ENCODE results near the gene NLK.
"Not testable (repeated sequence)": the region's sequence is repeated elsewhere in the genome, so short reads cannot be mapped to it uniquely, and the experiment has no call there.

The NLK gene

GRCh38 chr17:28042657-28042720 lies at the start of gene NLK:
NLK (plus strand) TSS chr17:28042677; CDS start chr17:28042874, 197 bp downstream.
- TF ChIP-seq POLR2A (IDR thresholded peaks at IDR 0.05; ENCODE audit: low read depth, low read length) = no peak
- FAIRE-seq (no peak), DNase-seq (ENCODE audit: insufficient read length, low spot score) (no peak)

GRCh38 chr17:27993161-27993695 lies 49.2 kb upstream of the NLK start:
- DNase-seq (ENCODE audit: insufficient read length, low spot score) (no peak), FAIRE-seq (no peak)
- no peak for TF ChIP-seq POLR2A (IDR thresholded peaks at IDR 0.05; ENCODE audit: low read depth, low read length)

DNA sequence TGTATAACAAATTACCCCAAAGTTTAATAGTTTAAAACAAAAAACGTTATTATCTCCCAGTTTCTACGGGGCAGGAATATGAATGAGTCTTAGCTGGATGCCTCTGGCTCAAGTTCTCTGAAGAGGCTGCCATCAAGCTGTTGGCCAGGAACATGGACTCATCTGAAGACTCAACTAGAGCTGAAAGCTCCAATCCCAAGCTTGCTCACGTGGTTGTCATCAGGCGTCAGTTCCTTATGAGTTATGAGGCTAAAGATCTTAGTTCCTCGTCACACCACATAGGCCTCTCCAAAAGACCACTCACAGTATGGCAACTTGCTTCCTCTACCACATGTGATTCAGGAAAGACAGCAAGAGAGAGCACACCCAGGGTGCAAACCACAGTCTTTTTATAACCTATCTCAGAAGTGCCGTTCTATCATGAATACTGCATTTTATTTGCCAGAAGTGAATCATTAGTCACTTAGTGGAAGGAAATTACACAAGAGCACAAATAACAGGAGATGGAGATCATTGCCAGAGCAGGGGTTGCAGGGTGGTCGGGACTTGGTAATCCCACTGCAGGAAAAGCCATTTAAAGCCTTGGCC lies 48.7 kb upstream of the NLK start:
- no peak for DNase-seq (ENCODE audit: insufficient read length, low spot score)
- no peak for FAIRE-seq
- no peak for TF ChIP-seq POLR2A (IDR thresholded peaks at IDR 0.05; ENCODE audit: low read depth, low read length)

- no peak for FAIRE-seq
These were observed 47.9 kb upstream of the NLK start for GRCh38 chr17:27994586-27994985.

DNA sequence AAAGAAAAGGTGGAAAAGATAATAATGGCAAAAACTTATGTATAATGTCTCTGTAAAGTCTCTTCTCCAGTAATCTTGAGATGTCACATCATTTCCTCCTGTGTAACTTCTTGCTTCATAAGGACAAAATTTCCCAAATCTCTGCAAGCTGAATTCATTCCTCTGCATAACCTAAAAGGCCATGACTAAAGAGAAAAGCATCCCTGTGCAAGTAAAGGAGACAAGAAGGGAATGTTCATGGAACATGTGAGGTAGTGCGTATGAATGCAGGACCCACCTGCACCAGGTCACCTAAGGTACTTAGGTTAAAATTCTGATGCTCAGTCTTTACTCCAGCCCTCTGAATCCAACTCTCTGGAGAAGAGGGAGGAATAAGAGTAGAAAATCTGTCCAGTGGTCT lies 46.9 kb upstream of the NLK start:
- FAIRE-seq = no peak
- no peak for TF ChIP-seq POLR2A (IDR thresholded peaks at IDR 0.05; ENCODE audit: low read depth, low read length)
- no peak for DNase-seq (ENCODE audit: insufficient read length, low spot score)

More at GRCh38 chr17:27994586-27994985, 47.9 kb upstream of the NLK start:
- no peak for TF ChIP-seq POLR2A (IDR thresholded peaks at IDR 0.05; ENCODE audit: low read depth, low read length)
- DNase-seq (ENCODE audit: insufficient read length, low spot score) = no peak

DNA sequence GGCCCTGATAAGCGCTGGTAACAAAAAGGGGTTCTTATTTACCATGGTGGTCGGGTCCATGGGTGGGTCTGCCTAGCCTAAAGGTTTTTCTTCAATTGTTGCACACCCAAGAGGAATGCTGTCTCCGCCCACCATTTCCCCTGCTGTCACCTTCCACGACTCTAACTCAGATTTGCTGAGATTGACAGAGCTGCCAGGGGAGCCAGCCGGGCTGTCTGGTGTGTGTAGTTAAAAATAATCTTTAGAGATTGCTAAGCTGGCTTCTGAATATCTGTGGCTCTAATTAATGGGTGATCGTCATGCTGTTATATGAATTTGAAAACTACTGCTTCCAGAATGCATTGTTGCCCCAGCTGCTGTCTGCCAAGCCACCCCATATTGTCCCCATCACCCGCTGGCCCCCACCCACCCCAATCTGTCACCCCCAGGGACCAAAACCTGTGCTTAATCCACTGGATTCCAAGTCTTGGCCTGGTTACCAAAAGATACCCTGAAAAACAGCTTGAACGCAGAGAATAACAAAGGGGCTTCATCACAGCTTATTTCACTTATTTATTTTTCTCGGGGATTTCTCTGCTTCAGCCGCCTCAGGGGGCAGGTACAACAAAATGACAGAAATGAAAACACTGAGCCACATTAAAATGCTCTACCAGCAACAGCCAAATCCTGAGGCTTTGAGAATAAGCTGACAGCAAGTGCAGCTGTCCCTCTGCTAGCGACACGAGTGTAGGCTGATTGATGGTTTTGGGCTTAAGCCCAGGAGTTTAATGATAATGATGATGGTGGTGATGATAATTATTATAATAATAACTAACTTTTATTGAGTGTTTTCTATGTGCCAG lies 46.1 kb upstream of the NLK start:
- FAIRE-seq = no peak
- no peak for DNase-seq (ENCODE audit: insufficient read length, low spot score)
- no peak for TF ChIP-seq POLR2A (IDR thresholded peaks at IDR 0.05; ENCODE audit: low read depth, low read length)

DNA sequence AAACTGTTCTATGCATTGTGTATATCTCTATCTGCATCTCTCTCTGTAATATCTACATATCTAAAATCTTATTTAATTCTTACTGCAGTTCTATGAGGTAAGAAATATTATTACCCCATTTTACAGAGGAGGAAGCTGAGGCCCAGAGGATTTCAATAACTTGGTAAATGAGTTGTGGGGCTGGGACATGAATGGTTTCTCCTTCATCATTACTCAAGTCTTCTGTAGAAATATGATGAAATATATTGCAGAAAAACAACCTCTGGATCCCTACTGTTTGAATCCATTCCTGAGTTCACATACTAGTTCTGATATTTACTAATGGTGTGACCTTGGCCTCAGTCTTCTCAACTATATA lies 45.5 kb upstream of the NLK start:
- TF ChIP-seq POLR2A (IDR thresholded peaks at IDR 0.05; ENCODE audit: low read depth, low read length) = no peak
- DNase-seq (ENCODE audit: insufficient read length, low spot score) = no peak
- no peak for FAIRE-seq

DNA sequence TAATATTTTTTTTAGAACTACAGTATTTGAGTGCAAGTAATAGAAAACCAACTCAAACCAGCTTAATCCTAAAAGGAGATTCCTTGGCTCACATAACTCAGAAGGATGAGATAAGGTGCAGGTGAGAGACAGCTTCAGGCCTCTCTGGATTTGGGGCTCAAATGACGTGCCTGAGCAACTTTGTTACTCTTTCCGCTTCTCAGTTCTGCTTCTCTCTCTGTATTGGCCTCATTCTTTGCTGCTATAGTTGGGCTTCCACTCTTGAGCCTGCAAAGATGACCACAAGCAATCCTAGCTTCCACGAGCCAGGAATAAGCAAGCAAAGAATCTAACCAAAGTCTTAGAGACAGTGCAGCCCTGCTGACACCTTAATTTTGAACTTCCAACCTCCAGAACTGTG lies 45.0 kb upstream of the NLK start:
- FAIRE-seq (no peak), DNase-seq (ENCODE audit: insufficient read length, low spot score) (no peak)
- TF ChIP-seq POLR2A (IDR thresholded peaks at IDR 0.05; ENCODE audit: low read depth, low read length) = no peak

DNA sequence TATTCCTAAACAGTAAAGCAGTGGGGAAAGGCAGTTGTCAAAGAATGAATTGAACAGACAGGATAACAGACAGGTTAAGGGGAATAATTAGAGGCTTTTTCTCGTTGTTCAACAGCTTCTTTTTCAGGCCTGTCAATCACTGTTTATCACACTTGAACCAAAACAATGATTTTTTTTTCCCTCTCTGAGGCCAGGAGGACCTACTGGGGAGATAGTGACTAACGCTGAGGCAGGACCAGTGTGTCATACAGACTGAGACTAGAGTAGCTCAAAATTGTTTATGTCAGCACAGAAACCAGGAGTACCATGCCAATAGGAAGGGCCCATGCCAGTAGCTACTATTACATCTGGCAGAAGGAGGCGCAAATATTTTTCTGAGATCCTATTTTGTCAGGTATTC lies 41.3 kb upstream of the NLK start:
- no peak for DNase-seq (ENCODE audit: insufficient read length, low spot score)
- FAIRE-seq = no peak
- no peak for TF ChIP-seq POLR2A (IDR thresholded peaks at IDR 0.05; ENCODE audit: low read depth, low read length)

DNA sequence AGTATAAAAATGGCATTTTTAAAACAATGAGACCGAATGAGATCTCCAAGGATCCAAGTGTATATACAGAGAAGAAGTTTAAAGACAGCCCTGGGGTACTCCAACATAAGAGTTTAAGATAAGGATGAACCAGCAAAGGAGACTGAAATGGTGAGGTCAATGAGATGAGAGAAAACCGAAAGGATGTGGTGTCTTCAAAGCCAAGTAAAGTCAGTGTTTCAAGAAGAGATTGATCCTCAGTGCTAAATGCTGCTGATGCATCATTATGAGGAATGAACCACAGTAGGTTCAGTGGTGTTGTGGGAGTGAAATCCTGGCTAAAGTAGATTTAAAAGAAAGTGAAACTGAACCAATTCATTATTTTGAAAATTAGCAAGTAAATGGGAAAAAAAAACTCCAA lies 38.1 kb upstream of the NLK start:
- no peak for DNase-seq (ENCODE audit: insufficient read length, low spot score)
- FAIRE-seq = no peak
- TF ChIP-seq POLR2A (IDR thresholded peaks at IDR 0.05; ENCODE audit: low read depth, low read length) = no peak

- DNase-seq (ENCODE audit: insufficient read length, low spot score); FAIRE-seq: not testable (repeated sequence)
These were observed 34.6 kb upstream of the NLK start for GRCh38 chr17:28007925-28008324.

GRCh38 chr17:28008513-28008912 lies 34.0 kb upstream of the NLK start:
- DNase-seq (ENCODE audit: insufficient read length, low spot score) (no peak), FAIRE-seq (no peak)
- TF ChIP-seq POLR2A (IDR thresholded peaks at IDR 0.05; ENCODE audit: low read depth, low read length) = no peak

DNA sequence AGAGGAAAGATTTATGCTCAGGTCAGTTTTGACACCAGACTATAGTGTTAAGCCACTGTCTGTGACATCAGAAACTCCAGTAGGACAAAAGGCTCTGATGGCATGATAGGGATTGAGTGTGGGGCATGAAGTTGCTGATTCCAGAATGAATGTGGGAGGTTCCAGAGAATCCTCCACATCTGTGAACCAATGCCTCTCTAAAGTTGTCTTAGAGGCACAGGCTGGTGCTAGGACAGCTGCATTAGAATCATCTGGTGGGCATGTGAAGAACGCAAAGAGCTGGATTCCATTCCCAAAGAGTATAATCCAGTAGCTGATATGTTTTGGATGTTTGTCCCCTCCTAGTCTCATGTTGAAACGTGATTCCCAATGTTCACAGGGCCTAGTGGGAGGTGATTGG lies 32.1 kb upstream of the NLK start:
- FAIRE-seq (no peak), DNase-seq (ENCODE audit: insufficient read length, low spot score) (no peak)
- TF ChIP-seq POLR2A (IDR thresholded peaks at IDR 0.05; ENCODE audit: low read depth, low read length) = no peak

DNA sequence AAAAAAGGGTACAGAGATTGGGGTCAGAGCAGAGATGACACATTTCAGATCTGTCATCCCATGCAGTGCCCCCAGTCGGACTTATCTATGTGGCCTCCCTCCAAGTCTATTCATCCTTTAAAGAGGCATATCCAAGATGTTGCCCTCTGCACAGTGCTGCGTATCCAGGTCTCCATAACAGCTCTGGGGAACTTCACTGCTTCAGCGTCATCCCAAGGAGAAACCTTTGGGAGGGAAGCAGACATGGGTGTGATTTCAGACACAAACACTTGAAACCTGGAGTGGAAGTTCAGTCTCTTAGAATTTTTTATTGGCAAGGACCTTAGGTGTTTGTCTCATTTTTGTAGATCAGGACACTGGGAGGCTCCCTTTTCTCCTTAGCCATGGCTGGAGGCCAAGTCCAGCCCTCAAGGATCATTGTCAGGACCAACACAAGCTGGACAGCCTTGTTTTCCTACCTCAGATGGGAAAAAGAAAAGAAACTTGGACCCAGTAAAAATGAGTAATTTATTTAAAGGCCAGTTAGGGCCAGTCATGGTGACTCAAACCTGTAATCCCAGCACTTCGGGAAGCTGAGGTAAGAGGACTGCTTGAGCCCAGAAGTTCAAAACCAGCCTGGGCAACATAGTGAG lies 23.9 kb upstream of the NLK start:
- no peak for TF ChIP-seq POLR2A (IDR thresholded peaks at IDR 0.05; ENCODE audit: low read depth, low read length)
- DNase-seq (ENCODE audit: insufficient read length, low spot score) = no peak
- FAIRE-seq = no peak

GRCh38 chr17:28020515-28020914 lies 22.0 kb upstream of the NLK start:
- DNase-seq (ENCODE audit: insufficient read length, low spot score) = no peak
- TF ChIP-seq POLR2A (IDR thresholded peaks at IDR 0.05; ENCODE audit: low read depth, low read length) = no peak
- FAIRE-seq = no peak

Data from H54 (cell line).